CD1c-positive myeloid dendritic cell (primary cell): ENCODE data around the gene FAM83E.

Experiments used
- DNase-seq: peaks from one replicate; pipeline ENCODE4 v3.0.0-alpha.2; 2016; ENCODE audit errors: extremely low spot score

Gene FAM83E

GRCh38 chr19:48628486-48629296, 13.8 kb upstream of the FAM83E start:
- DNase-seq = no peak

- DNase-seq = no peak
Observed at GRCh38 chr19:48627865-48628314, 13.0 kb upstream of the FAM83E start.

- no peak for DNase-seq
Observed at GRCh38 chr19:48627201-48627864, 12.5 kb upstream of the FAM83E start.

- no peak for DNase-seq
Observed at GRCh38 chr19:48625891-48626327, 11.0 kb upstream of the FAM83E start.

- DNase-seq = no peak
Observed at GRCh38 chr19:48624791-48625723, 10.2 kb upstream of the FAM83E start.

GRCh38 chr19:48624067-48624594, 9.3 kb upstream of the FAM83E start:
- peak; percentile 95 for DNase-seq

GRCh38 chr19:48623556-48624066, 8.7 kb upstream of the FAM83E start:
- DNase-seq = no peak

GRCh38 chr19:48619692-48620585, 5.1 kb upstream of the FAM83E start:
- peak; percentile 26 for DNase-seq

- DNase-seq = peak; percentile 98
Observed at GRCh38 chr19:48618916-48619691, 4.2 kb upstream of the FAM83E start, which contains the start of the genes RPL18 and SPHK2. Gene RPL18 (minus strand): TSS chr19:48619178. CDS start chr19:48619143, 35 bp downstream. Gene SPHK2 (plus strand): TSS chr19:48619506. CDS start chr19:48620515, 1,009 bp downstream.

- DNase-seq = no peak
Observed at GRCh38 chr19:48618278-48618915, 3.5 kb upstream of the FAM83E start.

- no peak for DNase-seq
Observed at GRCh38 chr19:48617146-48617937, 2.5 kb upstream of the FAM83E start.

- DNase-seq = no peak
Observed at GRCh38 chr19:48616491-48617056, 1.7 kb upstream of the FAM83E start.

- DNase-seq = no peak
Observed at GRCh38 chr19:48616041-48616436, 1.2 kb upstream of the FAM83E start.

- DNase-seq = no peak
Observed at GRCh38 chr19:48615231-48616040, 560 bp upstream of the FAM83E start.

- DNase-seq = no peak
Observed at GRCh38 chr19:48613852-48614435, 932 bp downstream of the FAM83E start.

- no peak for DNase-seq
Observed at GRCh38 chr19:48613024-48613851, 1.6 kb downstream of the FAM83E start.
